Stimulated activated CD4-positive, alpha-beta T cell treated with anti-CD3 and anti-CD28 coated beads, TNF-alpha, amount 100 ng/mL, for 24 hours (primary cell): ENCODE results near the gene PRKAR1B.

Source experiments
- DNase-seq, 3 experiments: peaks; one replicate each; pipeline ENCODE4 v3.0.0-alpha.2; 2020; ENCODE audit warnings: low read depth in 3 of 3

PRKAR1B gene

GRCh38 chr7:589781-590575 lies 137.1 kb downstream of the PRKAR1B start:
- no peak for DNase-seq

GRCh38 chr7:587767-588166 lies 139.3 kb downstream of the PRKAR1B start:
- DNase-seq: no peak

GRCh38 chr7:586494-586893 lies 140.6 kb downstream of the PRKAR1B start:
- DNase-seq: no peak

GRCh38 chr7:585873-586272 lies 141.2 kb downstream of the PRKAR1B start:
- no peak for DNase-seq

- peak; percentile 44 to 76 (median 69) for DNase-seq
Observed at GRCh38 chr7:585229-585711, 141.8 kb downstream of the PRKAR1B start.

- DNase-seq: no peak
Observed at GRCh38 chr7:584820-585219, 142.3 kb downstream of the PRKAR1B start.

- DNase-seq: peak; percentile 74 to 91 (median 89)
Observed at GRCh38 chr7:584122-584465, 143.0 kb downstream of the PRKAR1B start.

GRCh38 chr7:583410-584121 lies 143.5 kb downstream of the PRKAR1B start:
- DNase-seq: no peak

- no peak for DNase-seq
Observed at GRCh38 chr7:582931-583330, 144.2 kb downstream of the PRKAR1B start.

GRCh38 chr7:582081-582835 lies 144.8 kb downstream of the PRKAR1B start:
- DNase-seq: no peak

- no peak for DNase-seq
Observed at GRCh38 chr7:578386-578785, 148.7 kb downstream of the PRKAR1B start.

- DNase-seq: no peak
Observed at GRCh38 chr7:577741-578370, 149.2 kb downstream of the PRKAR1B start.

- DNase-seq: no peak
Observed at GRCh38 chr7:577278-577665, 149.8 kb downstream of the PRKAR1B start.

GRCh38 chr7:576524-577277 lies 150.4 kb downstream of the PRKAR1B start:
- no peak for DNase-seq

- DNase-seq: no peak
Observed at GRCh38 chr7:575425-576366, 151.4 kb downstream of the PRKAR1B start.

GRCh38 chr7:574661-575395 lies 152.3 kb downstream of the PRKAR1B start:
- no peak for DNase-seq

- no peak for DNase-seq
Observed at GRCh38 chr7:573933-574381, 153.1 kb downstream of the PRKAR1B start.

- no peak for DNase-seq
Observed at GRCh38 chr7:573269-573932, 153.7 kb downstream of the PRKAR1B start.
